Hindlimb muscle (tissue), 1 donor: ENCODE measurements around the gene ZSWIM7. TPM values are rescaled to one million over a fixed set of nuclear protein-coding genes. Genes with fewer than 3 reads are reported as not detected.

Experiments used
- DNase-seq: peaks from one replicate; pipeline ENCODE4 v3.0.0-alpha.2; 2013
- polyA plus RNA-seq: library from polyadenylated mRNA; unstranded; fragments of 120-200 nt; gene quantifications from one replicate; pipeline ENCODE4 v1.2.1, GENCODE V29; 2013; ENCODE audit not compliant: insufficient read length

The ZSWIM7 gene
- polyA plus RNA-seq, 1 donor, result 41.8 TPM

GRCh38 chr17:15928286-15928785 lies 71.2 kb downstream of the ZSWIM7 start:
- no peak for DNase-seq

Other genes with a start within 250 kb of the ZSWIM7 start
- gene ADORA2B, start 54.6 kb downstream of the ZSWIM7 start, polyA plus RNA-seq, result 6.2 TPM
- gene TTC19, start 120 bp upstream of the ZSWIM7 start, polyA plus RNA-seq, result 25.7 TPM
- gene NCOR1, start 215.8 kb upstream of the ZSWIM7 start, polyA plus RNA-seq, result 59.7 TPM
- gene PIGL, start 217.5 kb upstream of the ZSWIM7 start, polyA plus RNA-seq, result 18.2 TPM